Smooth muscle cell (in vitro differentiated cells): ENCODE measurements around the gene MLIP. TPM values are rescaled to one million over a fixed set of nuclear protein-coding genes. Genes with fewer than 3 reads are reported as not detected.

Experiments used
- DNase-seq: peaks from one replicate; lab custom pipeline; 2025; ENCODE audit not compliant: unreplicated experiment; lab: John Stamatoyannopoulos, UW
- H2AFZ ChIP-seq: fragments of 200-600 bp; sonication (generic); 2 replicates; pipeline ENCODE4 v1.6.0; 2016; ENCODE audit warnings: antibody characterized with exemption, low read depth, mild to moderate bottlenecking
- H3F3A ChIP-seq: fragments of 200-600 bp; sonication (generic); 2 replicates; pipeline ENCODE4 v1.6.0; 2017; ENCODE audit warnings: antibody characterized with exemption, low read depth
- H3K27ac ChIP-seq: fragments of 200-600 bp; sonication (generic); 2 replicates; pipeline ENCODE4 v1.5.1; 2016; ENCODE audit warnings: low read depth, mild to moderate bottlenecking
- H3K27me3 ChIP-seq: fragments of 200-600 bp; sonication (generic); 2 replicates; pipeline ENCODE4 v1.6.1; 2016; ENCODE audit warnings: low read depth, mild to moderate bottlenecking
- H3K36me3 ChIP-seq: fragments of 200-600 bp; sonication (generic); 2 replicates; pipeline ENCODE4 v1.5.1; 2016; ENCODE audit warnings: low read depth
- H3K4me1 ChIP-seq: fragments of 200-600 bp; sonication (generic); 2 replicates; pipeline ENCODE4 v1.5.1; 2016; ENCODE audit warnings: low read depth
- H3K4me2 ChIP-seq: fragments of 200-600 bp; sonication (generic); 2 replicates; pipeline ENCODE4 v1.6.0; 2016; ENCODE audit warnings: mild to moderate bottlenecking
- H3K4me3 ChIP-seq: fragments of 200-600 bp; sonication (generic); 2 replicates; pipeline ENCODE4 v1.5.1; 2016; ENCODE audit warnings: mild to moderate bottlenecking
- H3K79me2 ChIP-seq: fragments of 200-600 bp; sonication (generic); 2 replicates; pipeline ENCODE4 v1.6.0; 2016; ENCODE audit warnings: low read depth, mild to moderate bottlenecking
- H3K9ac ChIP-seq: fragments of 200-600 bp; sonication (generic); 2 replicates; pipeline ENCODE4 v1.6.0; 2016; ENCODE audit warnings: low read depth
- H3K9me3 ChIP-seq: fragments of 200-600 bp; sonication (generic); replicated peaks from 2 replicates; pipeline ENCODE4 v1.5.1; 2016; ENCODE audit warnings: low read depth
- H4K20me1 ChIP-seq: fragments of 200-600 bp; sonication (generic); 2 replicates; pipeline ENCODE4 v1.6.0; 2016; ENCODE audit warnings: low read depth
- WGBS: methylation state at CpG from one replicate; pipeline ENCODE4 v1.1.7; 2016; ENCODE audit warnings: low lambda C conversion rate; 5-methylcytosine and 5-hydroxymethylcytosine counted together
- polyA plus RNA-seq: library from polyadenylated mRNA; unstranded; fragments of >200 nt; fragmentation: Nextera tagmentation; extraction: Ambion mirVana; gene quantifications from 2 replicates; pipeline ENCODE4 v1.2.1, GENCODE V29; 2016
- total RNA-seq: library from RNA; depleted of rRNA; stranded (reverse); fragments of >200 nt; gene quantifications from 2 replicates; pipeline ENCODE4 v1.2.3, GENCODE V29; 2014
- TF ChIP-seq, protein P1 (sequence below): fragments of 200-600 bp; sonication (generic); IDR thresholded peaks from 2 replicates; pipeline ENCODE4 v1.5.1; 2017; ENCODE audit warnings: borderline replicate concordance, mild to moderate bottlenecking, antibody characterized with exemption; ENCODE audit not compliant: insufficient read depth, poor library complexity, severe bottlenecking

The MLIP gene
- total and polyA plus RNA-seq, 2 experiments from 2014 or later = not detected

DNA sequence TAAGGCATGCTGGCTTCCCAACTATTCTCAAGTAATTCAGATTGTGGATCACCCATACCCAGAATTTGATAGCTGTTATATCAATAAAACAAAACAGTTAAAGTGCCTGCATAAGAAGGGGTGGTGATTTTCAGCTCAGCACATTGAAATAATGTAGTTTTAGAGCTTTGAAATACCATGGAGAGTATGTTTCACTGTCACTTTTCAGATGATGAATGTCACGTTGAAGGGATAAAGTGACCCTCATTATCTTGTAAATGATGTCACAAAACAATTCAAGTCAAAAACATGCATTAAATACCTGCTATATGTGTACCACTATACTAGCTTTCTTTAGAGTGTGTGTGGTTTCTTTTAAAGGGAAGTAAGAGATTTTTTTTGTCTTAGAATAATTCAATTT, 27.6 kb downstream of the MLIP start:
- whole genome bisulfite sequencing = 88% methylated on average over 1 of the region's 1 CpG

DNA sequence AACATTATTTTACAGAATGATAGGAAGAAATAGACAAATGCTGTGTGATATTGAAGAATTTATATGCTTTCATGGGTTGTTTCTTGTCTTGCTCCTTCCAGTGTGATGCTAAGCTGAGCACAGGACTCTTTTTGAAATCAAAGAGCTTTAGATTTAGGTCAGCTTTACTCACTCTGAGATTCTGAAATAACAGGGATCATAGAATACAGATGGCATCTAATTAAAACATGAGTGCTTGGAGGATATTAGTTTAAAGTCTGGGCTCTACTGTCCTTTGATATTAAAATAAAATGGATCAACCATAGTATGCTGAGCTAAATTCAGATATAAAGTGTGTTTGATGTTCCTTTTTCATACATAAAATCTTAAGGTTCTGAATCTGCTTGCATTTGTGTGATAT, 29.6 kb downstream of the MLIP start:
- Histone ChIP-seq H3K27ac (no peak overlapping the region), H2AFZ (no peak overlapping the region), H4K20me1 (no peaks in the 10 kb centered on the region), H3K9ac (no peak overlapping the region), H3K4me3 (no peak overlapping the region), H3F3A (no peaks in the 10 kb centered on the region), H3K4me1 (no peaks in the 10 kb centered on the region), H3K4me2 (no peak overlapping the region), H3K27me3 (no peaks in the 10 kb centered on the region), H3K79me2 (no peaks in the 10 kb centered on the region), H3K9me3 (no peaks in the 10 kb centered on the region), H3K36me3 (no peaks in the 10 kb centered on the region)
- TF ChIP-seq, protein P1, sequence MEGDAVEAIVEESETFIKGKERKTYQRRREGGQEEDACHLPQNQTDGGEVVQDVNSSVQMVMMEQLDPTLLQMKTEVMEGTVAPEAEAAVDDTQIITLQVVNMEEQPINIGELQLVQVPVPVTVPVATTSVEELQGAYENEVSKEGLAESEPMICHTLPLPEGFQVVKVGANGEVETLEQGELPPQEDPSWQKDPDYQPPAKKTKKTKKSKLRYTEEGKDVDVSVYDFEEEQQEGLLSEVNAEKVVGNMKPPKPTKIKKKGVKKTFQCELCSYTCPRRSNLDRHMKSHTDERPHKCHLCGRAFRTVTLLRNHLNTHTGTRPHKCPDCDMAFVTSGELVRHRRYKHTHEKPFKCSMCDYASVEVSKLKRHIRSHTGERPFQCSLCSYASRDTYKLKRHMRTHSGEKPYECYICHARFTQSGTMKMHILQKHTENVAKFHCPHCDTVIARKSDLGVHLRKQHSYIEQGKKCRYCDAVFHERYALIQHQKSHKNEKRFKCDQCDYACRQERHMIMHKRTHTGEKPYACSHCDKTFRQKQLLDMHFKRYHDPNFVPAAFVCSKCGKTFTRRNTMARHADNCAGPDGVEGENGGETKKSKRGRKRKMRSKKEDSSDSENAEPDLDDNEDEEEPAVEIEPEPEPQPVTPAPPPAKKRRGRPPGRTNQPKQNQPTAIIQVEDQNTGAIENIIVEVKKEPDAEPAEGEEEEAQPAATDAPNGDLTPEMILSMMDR = no peak
- DNase-seq = no peak

More for the DNA sequence above, 27.6 kb downstream of the MLIP start:
- TF ChIP-seq, protein P1 = no peak
- H3K4me1 ChIP-seq = no peaks in the 10 kb centered on the region
- no peaks in the 10 kb centered on the region for H3K36me3 ChIP-seq
- H3K9me3 ChIP-seq = no peaks in the 10 kb centered on the region
- no peak for DNase-seq
- no peak overlapping the region for H3K9ac ChIP-seq
- H3K27ac ChIP-seq = no peak overlapping the region
- H3K27me3 ChIP-seq = no peaks in the 10 kb centered on the region
- no peak overlapping the region for H3K4me2 ChIP-seq
- no peaks in the 10 kb centered on the region for H3F3A ChIP-seq
- H3K4me3 ChIP-seq = no peak overlapping the region
- no peaks in the 10 kb centered on the region for H3K79me2 ChIP-seq
- H2AFZ ChIP-seq = no peak overlapping the region
- H4K20me1 ChIP-seq = no peaks in the 10 kb centered on the region

- Histone ChIP-seq H3F3A (no peaks in the 10 kb centered on the region), H2AFZ (no peak overlapping the region), H3K36me3 (no peaks in the 10 kb centered on the region), H4K20me1 (no peaks in the 10 kb centered on the region), H3K4me3 (no peak overlapping the region), H3K4me1 (no peaks in the 10 kb centered on the region), H3K4me2 (no peak overlapping the region), H3K9ac (no peak overlapping the region), H3K27ac (no peak overlapping the region), H3K27me3 (no peaks in the 10 kb centered on the region), H3K9me3 (no peaks in the 10 kb centered on the region), H3K79me2 (no peaks in the 10 kb centered on the region)
- WGBS = 96% methylated on average over 12 of the region's 12 CpGs
- DNase-seq = no peak
- TF ChIP-seq, protein P1 = no peak
Observed at GRCh38 chr6:54142889-54143519, 31.8 kb downstream of the MLIP start.

DNA sequence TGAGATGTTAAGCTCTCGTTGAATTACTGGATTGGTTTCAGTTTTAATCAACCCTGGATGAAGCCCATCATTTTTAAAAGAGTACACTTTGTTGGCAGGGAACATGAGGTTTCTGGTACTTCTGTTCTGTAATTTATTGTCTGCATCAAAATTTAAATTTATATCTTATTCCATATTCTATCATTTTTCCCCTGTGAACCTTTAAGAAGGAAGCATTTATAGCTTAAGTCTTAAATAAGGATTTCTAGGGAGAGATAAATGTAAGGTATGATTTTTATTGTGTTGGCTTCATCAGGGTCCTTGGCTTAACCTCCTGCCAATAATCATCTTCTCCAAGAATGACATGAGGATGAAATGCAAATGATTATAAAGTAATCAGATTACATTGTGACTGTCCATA, 40.6 kb downstream of the MLIP start:
- H2AFZ ChIP-seq = no peak overlapping the region

More for the DNA sequence above, 40.6 kb downstream of the MLIP start:
- Histone ChIP-seq H3K79me2 (no peaks in the 10 kb centered on the region), H3F3A (no peaks in the 10 kb centered on the region), H3K36me3 (no peaks in the 10 kb centered on the region), H3K4me3 (no peak overlapping the region), H3K27ac (no peak overlapping the region), H4K20me1 (no peaks in the 10 kb centered on the region), H3K27me3 (no peaks in the 10 kb centered on the region), H3K9me3 (no peaks in the 10 kb centered on the region), H3K9ac (no peak overlapping the region), H3K4me1 (no peaks in the 10 kb centered on the region), H3K4me2 (no peak overlapping the region)
- no peak for DNase-seq
- WGBS = 95% methylated on average over 1 of the region's 1 CpG
- TF ChIP-seq, protein P1 = no peak
